ENCODE results near the gene PEPD. TPM values are rescaled to one million over a fixed set of nuclear protein-coding genes. Genes with fewer than 3 reads are reported as not detected.
A peak's percentile ranks its signal among the peaks of the same experiment; 100 is the strongest.

PEPD gene
- polyA plus RNA-seq, 6 donors from 2014 or later, result 83.7 to 143 (median 95.4) TPM

DNA sequence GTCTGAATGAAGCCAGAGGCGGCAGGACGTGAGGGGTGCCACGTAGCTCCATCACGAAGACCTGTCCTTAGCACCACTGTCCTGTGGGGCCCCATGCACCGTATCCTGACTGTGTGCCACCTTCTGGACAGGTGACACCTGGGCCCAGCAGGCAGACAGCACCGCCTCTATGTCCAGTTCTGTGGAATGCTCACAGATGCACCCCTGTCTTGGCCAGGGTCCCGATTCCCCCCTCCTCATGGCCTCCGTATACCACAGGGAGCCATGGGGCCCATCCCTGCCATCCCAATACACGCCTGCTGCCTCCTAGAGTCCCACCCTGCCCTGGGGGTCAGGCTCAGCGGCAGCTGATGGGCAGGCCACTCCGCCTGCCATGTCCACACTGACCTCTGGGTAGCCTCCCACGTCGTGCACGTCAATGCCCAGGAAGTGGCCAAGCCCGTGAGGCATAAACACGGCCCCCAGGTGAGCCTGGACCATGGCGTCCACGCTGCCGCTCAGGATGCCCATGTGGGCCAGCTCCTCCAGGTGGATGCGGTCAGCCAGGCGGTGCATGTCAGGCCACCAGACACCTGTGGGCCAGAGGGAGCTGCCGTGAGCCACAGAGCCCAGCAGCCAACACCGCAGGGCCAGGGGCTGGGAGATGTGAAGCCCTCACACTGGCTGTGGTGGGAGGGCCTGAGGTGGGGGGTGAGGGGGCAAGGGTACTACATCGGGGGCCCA lies 130.5 kb downstream of the PEPD start:
- no peaks in the 10 kb centered on the region for H3K4me1 Mint-ChIP-seq
- no peak overlapping the region for H3K27ac Mint-ChIP-seq
- no peaks in the 10 kb centered on the region for H3K36me3 Mint-ChIP-seq
- H3K9me3 Mint-ChIP-seq, result no peaks in the 10 kb centered on the region
- ATAC-seq (ENCODE audit: low read depth in 2 of 2), result no peak
- H3K27me3 Mint-ChIP-seq, result no peaks in the 10 kb centered on the region
- DNase-seq, result no peak
- no peak overlapping the region for H3K4me3 Mint-ChIP-seq

DNA sequence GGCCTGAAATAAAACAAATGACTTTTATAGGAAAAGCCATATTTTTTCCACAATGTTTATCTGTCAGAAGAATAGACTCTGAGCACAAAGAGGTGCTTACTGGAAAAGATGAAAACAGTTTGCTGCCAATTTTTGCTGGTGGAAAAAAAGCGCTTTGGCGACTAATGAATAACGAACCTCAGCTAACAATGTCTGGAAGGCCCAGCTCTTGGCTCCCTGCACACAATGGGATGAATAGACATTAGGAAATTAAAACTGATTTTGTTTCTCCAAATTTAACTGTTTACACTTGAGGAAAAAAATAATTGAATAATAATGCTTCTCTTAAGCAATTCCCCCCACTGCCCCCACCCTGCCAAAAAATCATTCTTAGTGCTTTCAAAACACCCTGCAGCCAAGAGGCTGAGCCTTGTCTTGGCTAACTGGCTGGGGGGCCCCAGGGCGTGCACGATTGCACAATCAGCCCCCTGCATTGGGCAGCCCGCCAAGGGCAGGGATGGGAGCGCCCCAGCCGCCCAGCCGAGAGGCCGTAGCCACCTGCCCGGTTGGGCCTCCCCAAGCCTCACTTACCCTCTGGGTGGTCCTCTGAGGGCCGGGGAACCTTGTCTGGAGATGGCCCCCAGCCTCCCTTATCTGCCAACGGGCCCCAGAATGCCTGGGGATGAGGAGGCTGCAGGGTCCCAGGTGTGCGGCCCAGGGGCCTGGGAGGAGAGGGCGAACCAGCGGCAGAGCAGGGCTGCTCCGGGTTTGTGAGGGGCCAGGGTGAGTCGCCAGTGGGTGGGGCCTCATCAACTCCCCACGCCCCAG lies 131.3 kb downstream of the PEPD start:
- no peaks in the 10 kb centered on the region for H3K4me1 Mint-ChIP-seq
- H3K27ac Mint-ChIP-seq, result no peak overlapping the region
- no peaks in the 10 kb centered on the region for H3K27me3 Mint-ChIP-seq
- ATAC-seq (ENCODE audit: low read depth in 2 of 2) (no peak), DNase-seq (no peak)
- H3K36me3 Mint-ChIP-seq, result no peaks in the 10 kb centered on the region
- H3K9me3 Mint-ChIP-seq, result no peaks in the 10 kb centered on the region
- no peak overlapping the region for H3K4me3 Mint-ChIP-seq

GRCh38 chr19:33389421-33390100 lies 132.0 kb downstream of the PEPD start:
- Mint-ChIP-seq H3K27me3 (no peaks in the 10 kb centered on the region), H3K4me3 (no peak overlapping the region), H3K36me3 (no peaks in the 10 kb centered on the region), H3K27ac (no peak overlapping the region), H3K9me3 (no peaks in the 10 kb centered on the region), H3K4me1 (peaks cover 0 to 5% (median 0%) of the 10 kb centered on the region in 3 donors)
- no peak for ATAC-seq (ENCODE audit: low read depth in 2 of 2)
- no peak for DNase-seq

- no peak overlapping the region for H3K4me3 Mint-ChIP-seq
- no peak for DNase-seq
These were observed 132.7 kb downstream of the PEPD start for GRCh38 chr19:33388725-33389420.

GRCh38 chr19:33388231-33388724 lies 133.3 kb downstream of the PEPD start:
- Mint-ChIP-seq H3K4me1 (peaks cover 0 to 14% (median 7%) of the 10 kb centered on the region in 3 donors), H3K27me3 (no peaks in the 10 kb centered on the region), H3K4me3 (no peak overlapping the region), H3K9me3 (no peaks in the 10 kb centered on the region), H3K36me3 (no peaks in the 10 kb centered on the region), H3K27ac (no peak overlapping the region)
- DNase-seq (no peak), ATAC-seq (ENCODE audit: low read depth in 2 of 2) (no peak)

More at GRCh38 chr19:33388725-33389420, 132.7 kb downstream of the PEPD start:
- no peak for ATAC-seq (ENCODE audit: low read depth in 2 of 2)
- H3K4me1 Mint-ChIP-seq, result peaks cover 0 to 9% (median 4%) of the 10 kb centered on the region in 3 donors
- H3K36me3 Mint-ChIP-seq, result no peaks in the 10 kb centered on the region
- H3K9me3 Mint-ChIP-seq, result no peaks in the 10 kb centered on the region
- peak overlapping the region in 1 of 6 donors; percentile 85 for H3K27ac Mint-ChIP-seq
- no peaks in the 10 kb centered on the region for H3K27me3 Mint-ChIP-seq

GRCh38 chr19:33387351-33388230 lies 134.0 kb downstream of the PEPD start:
- no peaks in the 10 kb centered on the region for H3K9me3 Mint-ChIP-seq
- DNase-seq, result no peak

GRCh38 chr19:33386361-33386858 lies 135.2 kb downstream of the PEPD start:
- Mint-ChIP-seq H3K36me3 (no peaks in the 10 kb centered on the region), H3K4me3 (no peak overlapping the region), H3K27ac (peak overlapping the region in 1 of 6 donors; percentile 19), H3K9me3 (no peaks in the 10 kb centered on the region), H3K4me1 (peaks cover 5 to 18% (median 14%) of the 10 kb centered on the region in 3 donors), H3K27me3 (no peaks in the 10 kb centered on the region)
- no peak for DNase-seq
- ATAC-seq (ENCODE audit: low read depth in 2 of 2), result no peak

More at GRCh38 chr19:33387351-33388230, 134.0 kb downstream of the PEPD start:
- Mint-ChIP-seq H3K27ac (no peak overlapping the region), H3K27me3 (no peaks in the 10 kb centered on the region), H3K4me1 (peaks cover 0 to 14% (median 7%) of the 10 kb centered on the region in 3 donors), H3K4me3 (no peak overlapping the region), H3K36me3 (no peaks in the 10 kb centered on the region)
- ATAC-seq (ENCODE audit: low read depth in 2 of 2), result no peak

- Mint-ChIP-seq H3K4me1 (peaks cover 8 to 22% (median 19%) of the 10 kb centered on the region in 3 donors), H3K27ac (no peak overlapping the region), H3K9me3 (no peaks in the 10 kb centered on the region), H3K36me3 (no peaks in the 10 kb centered on the region), H3K27me3 (no peaks in the 10 kb centered on the region), H3K4me3 (no peak overlapping the region)
- ATAC-seq (ENCODE audit: low read depth in 2 of 2) (no peak), DNase-seq (no peak)
These were observed 135.6 kb downstream of the PEPD start for GRCh38 chr19:33385956-33386355.

DNA sequence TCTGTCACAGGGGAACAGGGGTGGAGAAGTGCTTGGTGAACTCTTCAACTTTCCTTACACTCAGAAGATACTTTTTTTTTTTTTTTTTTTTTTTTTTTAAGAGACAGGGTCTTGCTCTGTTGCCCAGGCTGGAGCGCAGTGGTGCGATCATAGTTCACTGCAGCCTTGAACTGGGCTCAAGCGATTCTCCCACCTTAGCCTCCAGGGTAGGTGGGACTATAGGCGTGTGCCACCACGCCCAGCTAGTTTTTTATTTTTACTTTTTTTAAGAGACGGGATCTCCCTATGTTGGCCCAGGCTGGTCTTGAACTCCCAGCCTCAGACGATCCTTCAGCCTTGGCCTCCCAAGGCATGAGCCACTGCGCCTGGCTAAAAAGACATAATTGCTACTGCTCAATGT lies 136.6 kb downstream of the PEPD start:
- H3K27ac Mint-ChIP-seq, result peak overlapping the region in 1 of 6 donors; percentile 44
- H3K27me3 Mint-ChIP-seq, result no peaks in the 10 kb centered on the region
- H3K4me3 Mint-ChIP-seq, result no peak overlapping the region
- H3K36me3 Mint-ChIP-seq, result no peaks in the 10 kb centered on the region
- H3K4me1 Mint-ChIP-seq, result peaks cover 11 to 23% (median 21%) of the 10 kb centered on the region in 3 donors
- ATAC-seq (ENCODE audit: low read depth in 2 of 2) (no peak), DNase-seq (no peak)
- H3K9me3 Mint-ChIP-seq, result no peaks in the 10 kb centered on the region

- H3K4me3 Mint-ChIP-seq, result peak overlapping the region in 1 of 8 donors; percentile 16
- H3K27ac Mint-ChIP-seq, result peak overlapping the region in 3 of 6 donors; percentile 20 to 92 (median 67)
- no peaks in the 10 kb centered on the region for H3K27me3 Mint-ChIP-seq
- H3K36me3 Mint-ChIP-seq, result peaks cover 0 to 7% of the 10 kb centered on the region in 2 donors
- peaks cover 14 to 29% (median 26%) of the 10 kb centered on the region in 3 donors for H3K4me1 Mint-ChIP-seq
- no peaks in the 10 kb centered on the region for H3K9me3 Mint-ChIP-seq
- DNase-seq (no peak), ATAC-seq (ENCODE audit: low read depth in 2 of 2) (no peak)
These were observed 137.8 kb downstream of the PEPD start for GRCh38 chr19:33383720-33384292.

DNA sequence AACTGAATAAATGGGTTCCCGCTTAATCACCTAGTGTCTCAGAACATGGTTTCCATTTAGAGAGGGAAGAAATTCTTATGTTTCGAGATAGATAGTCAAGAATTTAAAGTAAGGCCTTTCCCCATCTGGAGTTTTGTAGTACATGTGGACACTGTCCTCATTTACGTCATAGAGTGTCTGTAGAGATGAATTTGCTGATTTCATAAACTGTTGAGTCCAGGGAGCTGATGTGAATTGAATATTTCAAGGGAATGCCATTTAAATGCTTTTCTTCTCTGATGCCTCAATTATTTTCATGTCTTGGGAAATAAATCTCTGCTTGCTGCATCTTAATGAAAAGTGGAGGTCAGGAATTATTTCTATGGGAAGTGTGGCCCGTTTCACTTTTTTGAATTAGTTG lies 138.6 kb downstream of the PEPD start:
- peaks cover 0 to 7% of the 10 kb centered on the region in 2 donors for H3K36me3 Mint-ChIP-seq
- no peak for ATAC-seq (ENCODE audit: low read depth in 2 of 2)
- no peak overlapping the region for H3K27ac Mint-ChIP-seq
- H3K4me3 Mint-ChIP-seq, result no peak overlapping the region
- H3K4me1 Mint-ChIP-seq, result peaks cover 22 to 31% (median 29%) of the 10 kb centered on the region in 3 donors
- no peaks in the 10 kb centered on the region for H3K9me3 Mint-ChIP-seq
- DNase-seq, result no peak
- H3K27me3 Mint-ChIP-seq, result no peaks in the 10 kb centered on the region

- Mint-ChIP-seq H3K4me3 (peak overlapping the region in 1 of 8 donors; percentile 57), H3K4me1 (peaks cover 24 to 38% (median 29%) of the 10 kb centered on the region in 3 donors), H3K27me3 (no peaks in the 10 kb centered on the region), H3K9me3 (no peaks in the 10 kb centered on the region), H3K27ac (peak overlapping the region in 1 of 6 donors; percentile 56), H3K36me3 (peaks cover 0 to 7% of the 10 kb centered on the region in 2 donors)
- DNase-seq, result no peak
- no peak for ATAC-seq (ENCODE audit: low read depth in 2 of 2)
These were observed 139.6 kb downstream of the PEPD start for GRCh38 chr19:33382006-33382405.
